ENCODE data around the gene CDC42BPA.

The CDC42BPA gene

GRCh38 chr1:226978432-226979114 is 339.7 kb downstream of the CDC42BPA start:
- H3K27ac ChIP-seq: no peak overlapping the region
- no peak for TF ChIP-seq CTCF (conservative IDR thresholded peaks at IDR 0.05; ENCODE audit: low read depth)
- no peak for DNase-seq (ENCODE audit: low spot score)
- POLR2A ChIA-PET (ENCODE audit: low non-redundant PET): no interaction called here
- CTCF ChIA-PET: no interaction called here

GRCh38 chr1:226977643-226978431 is 340.5 kb downstream of the CDC42BPA start:
- DNase-seq (ENCODE audit: low spot score): no peak
- no peak for TF ChIP-seq CTCF (conservative IDR thresholded peaks at IDR 0.05; ENCODE audit: low read depth)
- CTCF ChIA-PET: interaction anchor here (0.6 kb wide), 1 partner anchor 14 kb away, joined by 5 read pairs; no protein-coding TSS in a partner anchor
- POLR2A ChIA-PET (ENCODE audit: low non-redundant PET): no interaction called here
- no peak overlapping the region for H3K27ac ChIP-seq

- ChIA-PET POLR2A (ENCODE audit: low non-redundant PET) (no interaction called here), CTCF (interaction anchor here (0.5 to 0.6 kb wide), 2 partner anchors 13 to 1384 kb away, joined by 3 to 5 read pairs; no protein-coding TSS in a partner anchor)
- DNase-seq (ENCODE audit: low spot score): no peak
- no peak overlapping the region for H3K27ac ChIP-seq
- no peak for TF ChIP-seq CTCF (conservative IDR thresholded peaks at IDR 0.05; ENCODE audit: low read depth)
Observed at GRCh38 chr1:226976978-226977642, 341.2 kb downstream of the CDC42BPA start.

GRCh38 chr1:226976276-226976977 is 341.9 kb downstream of the CDC42BPA start:
- TF ChIP-seq CTCF (conservative IDR thresholded peaks at IDR 0.05; ENCODE audit: low read depth): no peak
- no peak for DNase-seq (ENCODE audit: low spot score)
- no peak overlapping the region for H3K27ac ChIP-seq
- POLR2A ChIA-PET (ENCODE audit: low non-redundant PET): no interaction called here
- CTCF ChIA-PET: interaction anchor here (0.5 kb wide), 1 partner anchor 1384 kb away, joined by 3 read pairs; no protein-coding TSS in a partner anchor

GRCh38 chr1:226975259-226976250 is 342.7 kb downstream of the CDC42BPA start:
- POLR2A ChIA-PET (ENCODE audit: low non-redundant PET): no interaction called here
- DNase-seq (ENCODE audit: low spot score): no peak
- CTCF ChIA-PET: interaction anchor here (0.6 to 1.4 kb wide), 3 partner anchors 9 to 160 kb away, joined by 3 to 4 read pairs (median 3); no protein-coding TSS in a partner anchor
- TF ChIP-seq CTCF (conservative IDR thresholded peaks at IDR 0.05; ENCODE audit: low read depth): no peak
- H3K27ac ChIP-seq: no peak overlapping the region; the same call in 1 of the 2 replicates
